Stimulated activated CD4-positive, alpha-beta T cell treated with anti-CD3 and anti-CD28 coated beads, Interleukin-4, amount 100 ng/mL, for 4 hours (primary cell): Measurements from ENCODE around the gene BPIFB3.
"Not testable (repeated sequence)": the region's sequence is repeated elsewhere in the genome, so short reads cannot be mapped to it uniquely, and the experiment has no call there.

Source experiments
- DNase-seq, 2 experiments: peaks; one replicate each; pipeline ENCODE4 v3.0.0-alpha.2; 2020

BPIFB3 gene

DNA sequence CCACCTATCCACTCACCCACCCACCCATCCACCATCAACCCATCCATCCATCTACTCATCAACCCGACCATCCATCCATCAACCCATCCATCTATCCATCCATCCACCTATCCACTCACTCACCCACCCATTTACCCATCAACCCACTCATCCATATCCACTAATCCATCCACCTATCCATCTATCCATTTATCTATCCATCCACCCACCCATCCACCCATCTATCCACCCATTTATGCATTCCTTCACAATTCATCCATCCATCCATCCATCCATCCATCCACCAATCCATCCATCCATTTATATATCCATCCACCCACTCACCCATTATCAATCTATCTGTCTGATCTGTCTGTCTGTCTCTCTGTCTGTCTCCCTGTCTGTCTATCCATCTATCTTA, 39.9 kb downstream of the BPIFB3 start:
- DNase-seq: no peak

DNA sequence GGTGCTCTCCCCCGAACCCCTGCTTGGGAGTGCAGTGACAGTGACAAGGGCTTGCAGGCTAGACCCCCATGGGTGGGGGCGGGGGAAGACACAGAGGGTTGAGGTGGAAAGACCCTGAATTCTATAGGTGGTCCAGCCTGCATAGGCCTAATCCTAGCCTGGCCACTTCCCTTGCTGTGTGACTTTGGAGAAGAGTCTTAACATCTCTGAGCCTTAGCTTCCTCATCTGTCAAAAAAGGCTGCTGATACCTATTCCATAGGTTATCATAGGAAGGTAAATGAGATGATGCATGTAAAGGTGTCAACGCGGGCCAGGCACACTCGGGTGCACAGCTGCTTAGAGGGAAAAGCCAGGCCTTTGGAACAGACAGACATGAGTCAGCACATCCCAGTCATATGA, 41.5 kb downstream of the BPIFB3 start:
- no peak for DNase-seq

DNA sequence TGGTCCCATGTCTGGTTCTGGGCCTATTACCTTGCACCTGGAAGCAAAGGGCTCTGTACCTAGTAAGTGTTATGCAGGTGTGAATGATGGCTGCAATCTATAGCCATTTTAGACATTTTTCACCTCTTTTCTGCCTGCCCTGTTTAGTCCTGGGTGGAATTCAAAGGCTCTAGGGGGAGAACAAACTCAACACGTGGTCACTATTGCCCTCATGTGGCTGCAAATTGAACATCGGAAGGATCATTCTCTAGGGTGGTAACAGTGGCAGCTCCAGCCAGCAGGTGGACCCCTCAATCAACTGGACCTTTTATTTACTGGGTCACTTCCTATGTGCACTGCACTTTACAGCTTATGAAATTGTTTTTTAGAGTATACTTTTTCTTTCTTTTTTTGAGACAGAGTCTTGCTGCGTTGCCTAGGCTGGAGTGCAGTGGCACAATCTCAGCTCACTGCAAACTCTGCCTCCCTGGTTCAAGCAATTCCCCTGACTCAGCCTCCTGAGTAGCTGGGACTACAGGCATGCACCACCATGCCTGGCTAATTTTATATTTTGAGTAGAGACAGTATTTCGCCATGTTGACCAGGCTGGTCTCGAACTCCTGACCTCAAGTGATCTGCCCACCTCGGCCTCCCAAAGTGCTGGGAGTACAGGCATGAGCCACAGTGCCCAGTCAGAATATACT, 42.3 kb downstream of the BPIFB3 start:
- peak; percentile 3 to 11 for DNase-seq

DNA sequence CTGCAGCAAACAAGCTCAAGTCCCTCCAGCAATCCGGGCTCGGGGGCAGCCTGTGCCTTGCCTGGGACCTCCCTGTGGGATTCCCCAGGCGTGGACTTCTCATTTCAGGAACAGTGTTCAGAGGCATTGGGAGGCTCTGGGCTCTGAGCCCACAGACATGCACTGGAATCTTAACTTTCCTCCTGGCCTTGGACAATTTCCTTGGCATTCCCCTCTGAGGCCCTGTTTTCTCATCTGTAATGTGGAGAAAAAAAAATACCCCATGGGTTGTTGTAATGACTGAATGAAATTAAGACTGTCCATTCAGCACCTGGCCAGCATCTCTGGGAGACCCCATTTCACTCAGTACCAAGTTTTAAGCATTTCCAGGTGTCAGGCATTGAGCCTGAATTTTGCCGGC, 43.3 kb downstream of the BPIFB3 start:
- DNase-seq: no peak

DNA sequence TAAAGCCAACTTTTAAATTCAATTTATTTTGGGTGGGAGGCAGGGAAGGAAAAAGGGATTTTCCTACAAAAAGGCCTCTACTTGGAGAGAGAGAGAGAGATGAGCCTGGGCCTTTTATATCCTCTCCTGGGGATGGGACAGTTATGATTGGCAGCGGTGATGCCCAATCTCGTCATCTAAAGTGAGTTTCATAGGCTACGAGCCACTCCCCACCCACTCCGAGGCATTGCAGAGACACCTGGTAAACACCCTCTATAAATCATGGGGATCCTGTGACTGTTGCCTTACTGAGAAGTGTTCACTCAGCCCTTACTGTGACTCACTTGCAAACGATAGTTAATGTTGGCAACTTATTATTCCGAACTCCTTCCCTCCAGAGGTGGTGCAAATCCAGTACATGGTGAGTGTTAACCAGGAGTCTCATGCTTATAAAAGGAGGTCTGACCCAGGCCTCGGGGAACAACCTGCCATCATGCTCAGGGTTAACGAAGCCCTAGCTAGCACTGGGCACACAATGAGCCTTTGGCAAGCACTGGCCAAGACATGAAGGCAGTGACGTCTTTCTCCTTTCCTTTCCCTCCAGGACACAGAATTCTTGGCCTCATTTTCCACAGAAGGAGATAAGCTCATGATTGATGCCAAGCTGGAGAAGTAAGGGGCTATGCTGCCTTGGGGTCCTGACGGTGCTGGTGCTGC, 46.3 kb downstream of the BPIFB3 start:
- no peak for DNase-seq

DNA sequence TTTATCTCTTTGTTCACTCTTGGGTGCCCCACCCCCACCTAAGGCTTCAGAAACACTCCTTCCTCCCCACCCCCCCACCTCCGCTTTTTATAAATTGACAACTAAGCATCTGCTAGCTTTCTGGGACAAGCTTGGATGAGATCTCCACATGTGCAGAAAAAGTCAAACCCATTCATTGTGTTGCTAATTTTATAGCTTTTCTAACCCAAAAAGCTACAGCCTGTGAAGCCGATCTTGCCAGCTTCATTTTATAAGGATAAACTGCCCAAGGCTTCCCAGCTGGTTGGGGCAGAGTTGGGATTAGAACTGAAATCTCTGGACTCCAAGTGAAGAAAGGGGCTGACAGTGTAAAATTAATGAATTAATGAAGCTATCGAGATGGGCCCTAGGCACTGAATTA, 49.9 kb downstream of the BPIFB3 start:
- DNase-seq: no peak

DNA sequence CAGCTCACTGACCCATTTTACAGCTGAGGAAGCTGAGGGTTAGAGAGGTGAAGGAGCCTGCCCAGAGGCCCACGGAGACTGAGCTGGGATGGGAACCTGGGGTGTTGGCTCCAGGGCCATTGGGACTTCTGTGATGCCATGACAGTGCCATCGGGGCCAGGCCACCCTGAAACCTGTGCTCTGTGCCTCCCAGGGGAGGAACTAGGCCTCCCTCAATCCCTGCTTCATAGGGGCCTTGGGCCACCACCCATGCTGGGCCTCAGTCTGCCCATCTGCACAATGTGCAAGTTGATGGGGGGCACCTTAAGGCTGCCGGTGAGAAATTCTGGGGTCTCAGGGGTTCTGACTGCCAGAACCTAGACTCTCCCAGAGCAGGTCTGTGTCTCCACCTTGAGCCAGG, 50.6 kb downstream of the BPIFB3 start:
- DNase-seq: no peak

DNA sequence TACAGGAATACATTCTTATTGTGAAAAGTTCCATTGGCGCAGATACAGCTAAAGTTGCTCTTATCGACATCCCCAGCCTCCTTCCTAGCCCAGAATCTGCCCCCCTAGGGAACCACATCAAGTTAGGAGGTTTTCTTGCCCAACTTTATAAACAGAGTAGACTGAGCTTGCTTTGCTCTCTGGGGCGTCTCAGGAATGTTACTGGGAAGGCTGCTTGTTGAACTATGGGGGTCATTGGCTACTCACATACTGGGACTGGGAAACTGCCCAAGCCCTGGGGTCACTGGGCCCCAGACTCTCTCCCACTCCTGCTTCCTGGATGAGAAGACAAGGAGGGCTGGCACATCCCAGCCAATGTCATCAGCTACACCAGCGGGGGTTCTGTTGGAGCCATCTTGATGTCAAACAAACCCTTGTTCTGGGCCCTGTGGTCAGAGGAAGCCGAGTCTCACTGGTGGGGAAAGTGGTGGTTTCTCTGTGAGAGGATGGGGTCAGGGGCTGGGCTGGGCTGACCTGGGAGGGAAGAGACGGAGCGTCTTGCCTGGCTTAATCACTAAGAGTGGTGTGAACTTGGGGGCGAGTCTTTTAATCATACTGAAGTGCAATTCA, 51.7 kb downstream of the BPIFB3 start:
- no peak for DNase-seq

DNA sequence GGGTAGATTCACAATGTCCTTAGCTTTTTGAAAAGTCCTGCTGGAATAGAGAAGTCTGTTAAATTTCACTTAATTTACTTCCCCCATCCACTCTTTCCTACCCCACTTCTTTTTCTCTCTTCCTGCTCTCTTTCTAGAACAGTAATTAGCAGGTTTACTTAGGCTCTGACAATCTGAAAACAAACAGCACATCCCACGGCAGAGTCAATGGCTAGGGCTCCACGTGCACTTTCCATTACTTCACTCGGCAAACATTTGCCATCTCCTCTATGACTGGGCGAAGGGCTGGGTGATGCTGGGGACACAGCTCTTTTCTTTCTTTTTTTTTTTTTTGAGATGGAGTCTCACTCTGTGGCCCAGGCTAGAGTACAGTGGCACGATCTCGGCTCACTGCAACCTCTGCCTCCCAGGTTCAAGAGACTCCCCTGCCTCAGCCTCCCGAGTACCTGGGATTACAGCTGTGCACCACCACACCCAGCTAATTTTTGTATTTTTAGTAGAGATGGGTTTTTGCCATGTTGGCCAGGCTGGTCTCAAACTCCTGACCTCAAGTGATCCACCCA, 52.4 kb downstream of the BPIFB3 start:
- not testable (repeated sequence) for DNase-seq

DNA sequence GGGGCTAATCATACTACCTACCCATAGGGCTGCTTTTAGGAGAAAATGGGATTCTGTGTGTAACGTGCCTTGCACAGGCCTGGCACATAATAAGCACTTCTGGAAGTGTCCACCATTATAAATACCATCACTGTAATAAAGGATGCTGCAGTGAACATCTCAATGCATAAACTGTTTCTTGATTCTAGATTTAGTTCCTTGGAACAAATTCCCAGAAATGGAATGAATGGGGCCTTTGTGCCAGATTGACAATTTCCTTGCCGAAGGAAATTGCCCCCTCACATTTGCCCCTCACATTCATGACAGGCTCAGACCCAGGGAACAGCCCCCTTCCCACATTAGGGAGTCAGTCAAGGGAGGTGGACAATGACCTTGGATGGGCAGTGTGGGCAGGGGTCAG, 55.0 kb downstream of the BPIFB3 start:
- no peak for DNase-seq

DNA sequence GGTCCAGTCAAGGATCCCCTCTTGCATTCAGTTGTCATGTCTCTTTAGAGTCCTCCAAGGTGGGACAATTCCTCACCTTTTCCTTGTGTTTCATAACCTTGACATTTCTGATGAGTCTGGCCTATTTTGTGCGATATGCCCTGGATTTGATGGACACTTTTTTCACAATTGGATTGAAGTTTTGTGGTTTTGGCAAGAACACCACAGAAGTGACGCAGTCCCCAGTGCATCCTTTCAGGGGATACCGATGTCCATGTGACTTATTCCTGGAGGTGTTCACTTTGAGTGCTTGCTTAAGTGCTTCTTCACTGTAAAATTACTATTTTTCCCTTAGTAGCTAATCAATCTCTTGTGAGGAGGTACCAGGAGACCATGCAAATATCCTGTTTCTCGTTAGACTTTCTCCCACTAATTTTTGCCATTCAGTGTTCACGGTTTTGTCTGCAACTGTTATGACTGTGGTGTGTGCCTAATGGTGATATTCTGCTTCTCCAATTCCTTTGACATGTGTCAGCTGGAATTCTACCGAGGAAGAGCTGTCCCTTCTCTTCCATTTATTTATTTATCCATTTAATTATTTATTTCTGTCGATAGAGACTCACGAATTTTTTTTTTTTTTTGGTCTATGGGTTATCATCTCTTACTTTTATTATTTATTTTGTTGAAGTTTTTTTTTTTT, 56.6 kb downstream of the BPIFB3 start:
- DNase-seq: no peak

DNA sequence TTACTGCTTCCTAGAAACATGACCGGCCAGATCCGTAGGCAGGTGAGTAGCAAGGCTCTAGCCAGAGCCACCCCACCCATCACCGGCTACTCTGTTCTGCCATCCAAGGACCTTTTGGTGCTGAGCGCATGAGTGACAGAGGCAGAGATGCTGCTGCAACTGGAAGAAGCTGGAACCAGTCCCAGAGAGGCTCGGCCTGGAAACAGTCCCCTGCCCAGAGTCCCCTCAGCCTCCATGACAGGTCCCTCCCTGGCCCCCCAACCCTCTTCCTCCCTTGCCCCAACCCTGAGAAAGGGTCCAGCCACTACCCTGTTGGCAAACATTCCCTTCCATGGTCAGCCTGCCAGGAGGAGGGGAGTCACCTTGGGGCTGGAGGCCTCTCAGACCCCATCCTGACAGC, 57.6 kb downstream of the BPIFB3 start:
- no peak for DNase-seq

DNA sequence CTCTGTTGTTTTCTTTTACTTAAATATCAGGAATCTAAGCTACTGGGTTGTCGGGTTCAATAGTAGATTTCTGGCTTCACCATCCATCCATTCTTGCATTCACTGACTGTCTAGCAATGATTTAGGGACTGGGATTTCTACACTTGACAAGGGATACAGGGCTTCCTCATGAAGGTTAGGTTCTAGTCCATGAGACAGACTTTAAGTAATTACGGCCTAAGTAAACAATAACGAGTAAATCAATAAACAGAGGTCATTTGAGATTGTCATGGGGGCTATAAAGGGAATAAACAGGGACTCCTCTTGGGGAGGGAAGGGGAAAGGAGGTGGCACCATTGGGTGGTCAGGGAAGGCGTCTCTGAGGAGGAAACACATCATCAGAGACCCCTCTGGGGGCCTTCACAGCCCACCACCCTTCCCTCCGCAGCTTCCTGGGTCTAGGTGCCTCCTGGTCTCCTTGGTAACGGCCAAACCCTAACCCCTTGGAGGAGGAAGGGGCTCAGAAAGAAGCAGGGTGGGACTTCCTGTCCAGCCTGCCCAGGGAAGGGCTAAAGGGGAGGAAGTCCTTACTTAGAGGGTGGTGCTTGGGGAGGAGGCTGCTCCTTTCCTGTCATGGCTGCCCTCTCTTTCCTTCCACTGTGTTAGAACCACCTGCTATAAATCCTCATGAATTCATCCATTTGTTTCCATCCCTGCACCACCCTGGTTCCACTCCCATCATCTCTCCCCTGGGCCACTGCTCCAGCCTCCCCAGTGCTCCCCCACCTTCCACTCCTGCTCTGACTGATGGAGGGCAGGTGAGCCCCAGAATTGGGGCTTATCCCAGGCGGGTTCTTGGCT, 59.1 kb downstream of the BPIFB3 start:
- no peak for DNase-seq

DNA sequence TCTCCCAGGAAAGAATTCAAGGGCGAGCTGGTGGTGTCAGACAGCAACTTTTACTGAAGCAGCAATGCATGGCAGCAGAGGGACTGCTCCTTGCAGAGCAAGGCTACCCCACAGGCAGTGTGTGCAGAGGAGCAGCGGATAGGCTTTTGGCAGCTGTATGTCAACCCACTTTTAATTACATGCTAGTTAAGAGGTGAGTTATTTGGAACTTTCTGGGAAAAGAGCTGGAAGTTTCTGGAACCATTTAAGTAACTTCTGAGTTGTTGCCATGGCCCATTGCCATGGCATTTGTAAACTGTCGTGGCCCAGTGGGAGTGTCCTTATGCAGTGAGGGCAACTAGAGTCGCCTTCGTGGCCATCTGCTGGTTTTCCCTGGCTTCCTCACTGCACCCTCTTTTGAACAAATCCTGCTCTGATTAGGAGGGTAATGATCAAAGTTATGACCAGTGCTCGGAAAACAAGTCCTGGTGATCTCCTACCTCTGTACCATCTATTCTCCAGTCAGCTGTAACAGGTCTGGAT, 59.7 kb downstream of the BPIFB3 start:
- DNase-seq: no peak

DNA sequence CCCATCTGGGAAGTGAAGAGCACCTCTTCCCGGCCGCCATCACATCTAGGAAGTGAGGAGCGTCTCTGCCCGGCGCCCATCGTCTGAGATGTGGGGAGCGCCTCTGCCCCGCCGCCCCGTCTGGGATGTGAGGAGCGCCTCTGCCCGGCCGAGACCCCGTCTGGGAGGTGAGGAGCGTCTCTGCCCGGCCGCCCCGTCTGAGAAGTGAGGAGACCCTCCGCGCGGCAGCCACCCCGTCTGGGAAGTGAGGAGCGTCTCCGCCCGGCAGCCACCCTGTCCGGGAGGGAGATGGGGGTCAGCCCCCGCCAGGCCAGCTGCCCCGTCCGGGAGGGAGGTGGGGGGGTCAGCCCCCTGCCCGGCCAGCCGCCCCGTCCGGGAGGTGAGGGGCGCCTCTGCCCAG, 61.8 kb downstream of the BPIFB3 start:
- DNase-seq: not testable (repeated sequence)

DNA sequence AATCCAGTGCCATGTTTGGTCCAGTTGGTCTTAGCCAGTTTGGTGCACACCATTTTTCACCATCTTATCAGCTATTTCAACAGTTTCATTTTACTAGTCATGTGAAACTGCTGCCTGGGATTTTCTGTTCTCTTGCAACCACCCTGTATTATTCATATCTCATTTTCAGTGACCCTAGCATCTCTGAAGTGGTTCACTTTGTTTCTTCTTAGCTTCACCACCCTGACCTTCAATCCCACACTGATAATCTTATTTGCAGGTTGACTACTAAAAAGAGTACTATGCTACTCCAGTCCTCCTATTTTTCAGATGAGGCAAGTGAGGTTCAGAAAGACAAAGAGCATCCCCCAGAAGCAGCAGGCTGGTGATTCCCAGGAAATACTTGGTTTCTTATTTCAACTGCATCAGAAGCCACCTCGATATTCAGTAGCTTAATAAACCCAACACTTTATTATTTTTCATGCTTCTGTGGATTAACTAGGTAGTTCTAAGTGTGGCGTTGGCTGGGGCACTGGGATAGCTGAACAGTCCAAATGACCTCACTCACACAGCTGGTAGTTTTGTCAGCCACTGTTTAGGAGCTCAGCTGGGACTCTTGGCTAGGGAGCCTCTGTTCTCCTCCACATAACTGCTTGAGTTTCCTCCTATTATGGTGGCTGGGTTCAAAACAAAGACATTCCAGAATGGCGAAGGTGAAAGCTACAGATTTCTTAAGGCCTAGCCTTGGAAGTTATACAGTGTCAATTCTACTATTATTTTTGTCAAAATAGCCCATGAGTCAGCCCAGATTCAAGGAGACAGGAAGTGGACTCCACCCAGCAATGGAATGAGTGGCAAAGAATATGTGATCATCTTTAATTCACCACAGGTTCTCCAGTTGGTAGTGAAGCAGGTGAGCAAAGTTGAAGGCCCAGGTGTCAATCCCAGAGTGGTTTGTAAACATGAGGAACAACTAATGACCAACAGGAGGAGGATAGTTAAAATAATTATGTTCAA, 66.3 kb downstream of the BPIFB3 start:
- no peak for DNase-seq

DNA sequence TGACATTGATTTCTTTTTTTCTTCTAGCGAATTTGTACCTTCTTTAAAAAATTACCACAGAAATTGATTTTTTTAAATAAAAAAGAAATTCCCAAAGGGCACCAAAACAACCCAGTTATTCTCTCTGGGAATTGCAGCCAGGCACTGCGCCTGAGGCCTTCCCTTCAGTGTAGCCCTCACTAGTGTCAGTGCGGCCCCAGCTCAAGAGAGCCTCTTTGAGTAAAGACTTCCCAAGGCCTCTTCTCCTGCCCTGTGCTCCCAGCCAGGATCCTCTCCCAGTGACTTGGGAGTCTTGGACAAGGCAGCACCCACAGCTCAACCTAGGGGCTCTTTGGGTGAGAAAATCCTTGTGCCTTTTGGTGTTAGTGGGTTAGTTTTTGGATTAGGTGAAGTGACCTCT, 67.2 kb downstream of the BPIFB3 start:
- no peak for DNase-seq

DNA sequence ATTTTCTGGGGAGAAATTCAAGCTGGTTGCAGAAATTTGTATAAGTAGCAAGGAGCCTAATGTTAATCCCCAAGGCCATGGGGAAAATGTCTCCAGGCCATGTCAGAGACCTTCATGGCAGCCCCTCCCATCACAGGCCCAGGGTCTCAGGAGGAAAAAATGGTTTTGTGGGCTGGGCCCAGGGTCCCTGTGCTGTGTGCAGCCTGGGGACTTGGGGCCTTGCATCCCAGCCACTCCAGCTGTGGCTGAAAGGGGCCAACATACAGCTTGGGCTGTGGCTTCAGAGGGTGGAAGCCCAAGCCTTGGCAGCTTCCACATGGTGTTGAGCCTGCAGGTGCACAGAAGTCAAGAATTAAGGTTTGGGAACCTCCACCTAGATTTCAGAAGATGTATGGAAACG, 68.6 kb downstream of the BPIFB3 start:
- DNase-seq: not testable (repeated sequence)
